Measurements from ENCODE around the gene BAZ1B.
"Not testable (repeated sequence)": the region's sequence is repeated elsewhere in the genome, so short reads cannot be mapped to it uniquely, and the experiment has no call there.

Gene BAZ1B

GRCh38 chr7:73426016-73426415, 96.1 kb downstream of the BAZ1B start:
- no peak for DNase-seq

- no peak for DNase-seq
These were observed 96.6 kb downstream of the BAZ1B start for GRCh38 chr7:73425356-73425983.

GRCh38 chr7:73424489-73424885, 97.6 kb downstream of the BAZ1B start:
- no peak for DNase-seq

GRCh38 chr7:73423519-73424488, 98.3 kb downstream of the BAZ1B start:
- DNase-seq, result no peak

GRCh38 chr7:73420610-73421009, 101.5 kb downstream of the BAZ1B start:
- not testable (repeated sequence) for DNase-seq

GRCh38 chr7:73420016-73420415, 102.1 kb downstream of the BAZ1B start:
- not testable (repeated sequence) for DNase-seq

GRCh38 chr7:73418113-73418703, 103.9 kb downstream of the BAZ1B start:
- no peak for DNase-seq

GRCh38 chr7:73410541-73411131, 111.5 kb downstream of the BAZ1B start:
- DNase-seq, result not testable (repeated sequence)

- DNase-seq, result not testable (repeated sequence)
These were observed 117.2 kb downstream of the BAZ1B start for GRCh38 chr7:73404860-73405259.

- DNase-seq, result peak; percentile 85
These were observed 122.7 kb downstream of the BAZ1B start for GRCh38 chr7:73399185-73400050.

GRCh38 chr7:73397521-73398281, 124.4 kb downstream of the BAZ1B start:
- DNase-seq, result no peak

- DNase-seq, result no peak
These were observed 126.3 kb downstream of the BAZ1B start for GRCh38 chr7:73395538-73396503.

- DNase-seq, result no peak
These were observed 127.7 kb downstream of the BAZ1B start for GRCh38 chr7:73394422-73394821.

GRCh38 chr7:73391396-73391795, 130.7 kb downstream of the BAZ1B start:
- no peak for DNase-seq
